ENCODE data around the gene ARHGEF19. TPM values are rescaled to one million over a fixed set of nuclear protein-coding genes. Genes with fewer than 3 reads are reported as not detected.

Gene ARHGEF19
- total RNA-seq, 1 donor from 2014 or later, result 5.7 TPM

DNA sequence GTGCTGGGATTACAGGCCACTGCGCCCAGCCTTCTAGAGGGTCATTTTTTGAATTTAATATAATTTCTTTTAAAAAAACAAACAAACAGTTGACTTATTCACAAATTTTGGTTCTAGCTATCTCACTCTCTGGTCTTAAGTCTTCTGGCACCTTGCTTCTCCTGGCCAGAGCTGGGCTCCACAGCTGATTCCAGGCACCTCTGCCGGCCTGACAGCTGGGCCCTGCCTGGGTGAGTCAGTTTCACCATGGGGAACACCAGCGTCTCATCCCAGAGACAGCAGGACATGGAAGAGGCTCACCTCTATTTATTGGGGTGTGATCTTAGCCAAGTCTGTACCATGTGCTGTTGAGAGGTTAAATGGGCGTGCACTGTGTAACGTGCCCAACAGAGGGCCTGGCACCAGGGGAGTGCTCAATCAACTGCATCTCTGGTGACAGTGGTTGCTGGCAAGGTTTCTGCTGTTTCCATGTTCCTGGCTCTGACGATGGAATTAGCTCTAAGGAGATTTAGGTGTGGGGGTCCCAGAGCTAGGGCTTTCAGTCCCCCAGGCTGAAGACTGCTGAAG is 23.6 kb upstream of the ARHGEF19 start:
- Mint-ChIP-seq H3K27ac (ENCODE audit: unreplicated experiment) (no peak overlapping the region), H3K27me3 (ENCODE audit: low read depth, unreplicated experiment) (no peaks in the 10 kb centered on the region), H3K4me1 (ENCODE audit: low read depth, unreplicated experiment) (peaks cover 7% of the 10 kb centered on the region), H3K9me3 (ENCODE audit: unreplicated experiment) (peaks cover 4% of the 10 kb centered on the region), H3K36me3 (ENCODE audit: low read depth, unreplicated experiment) (no peaks in the 10 kb centered on the region), H3K4me3 (ENCODE audit: unreplicated experiment) (peak overlapping the region; percentile 88)
- H3K36me3 ChIP-seq (ENCODE audit: insufficient read depth, low read length), result no peaks in the 10 kb centered on the region
- DNase-seq (ENCODE audit: low read depth), result no peak
- H4K20me1 ChIP-seq (ENCODE audit: insufficient read depth, low read length), result no peaks in the 10 kb centered on the region
- FAIRE-seq, result no peak
- H3K27ac ChIP-seq (ENCODE audit: low read depth, low read length), result no peak overlapping the region
- peaks cover 24% of the 10 kb centered on the region for H3K4me1 ChIP-seq (ENCODE audit: insufficient read depth, low read length)
- H2AFZ ChIP-seq (ENCODE audit: low read depth, low read length), result peak overlapping the region; percentile 75
- peak overlapping the region; percentile 87 for H3K4me2 ChIP-seq (ENCODE audit: low read length)
- no peaks in the 10 kb centered on the region for H3K27me3 ChIP-seq (ENCODE audit: insufficient read depth, low read length)
- H3K4me3 ChIP-seq (ENCODE audit: insufficient read depth, low read depth, low read length), result peak overlapping the region; percentile 83
- TF ChIP-seq EZH2 (IDR thresholded peaks at IDR 0.05; ENCODE audit: insufficient read depth, low read length) (no peak), CTCF (IDR thresholded peaks at IDR 0.05; ENCODE audit: insufficient read depth, low read depth, low read length) (no peak)
- peak overlapping the region; percentile 73 for H3K9ac ChIP-seq (ENCODE audit: low read length)
- H3K79me2 ChIP-seq (ENCODE audit: insufficient read depth, low read length), result no peaks in the 10 kb centered on the region
- H3K9me3 ChIP-seq (ENCODE audit: insufficient read depth, low read depth, low read length), result no peaks in the 10 kb centered on the region

GRCh38 chr1:16235347-16235746 is 22.9 kb upstream of the ARHGEF19 start:
- H3K9me3 Mint-ChIP-seq (ENCODE audit: unreplicated experiment), result peaks cover 4% of the 10 kb centered on the region
- no peak for FAIRE-seq

More at GRCh38 chr1:16235347-16235746, 22.9 kb upstream of the ARHGEF19 start:
- no peaks in the 10 kb centered on the region for H3K9me3 ChIP-seq (ENCODE audit: insufficient read depth, low read depth, low read length)
- Mint-ChIP-seq H3K4me3 (ENCODE audit: unreplicated experiment) (no peak overlapping the region), H3K36me3 (ENCODE audit: low read depth, unreplicated experiment) (no peaks in the 10 kb centered on the region), H3K4me1 (ENCODE audit: low read depth, unreplicated experiment) (peaks cover 7% of the 10 kb centered on the region), H3K27ac (ENCODE audit: unreplicated experiment) (no peak overlapping the region), H3K27me3 (ENCODE audit: low read depth, unreplicated experiment) (peaks cover 2% of the 10 kb centered on the region)
- no peak overlapping the region for H3K9ac ChIP-seq (ENCODE audit: low read length)
- no peaks in the 10 kb centered on the region for H3K36me3 ChIP-seq (ENCODE audit: insufficient read depth, low read length)
- H3K27me3 ChIP-seq (ENCODE audit: insufficient read depth, low read length), result no peaks in the 10 kb centered on the region
- H2AFZ ChIP-seq (ENCODE audit: low read depth, low read length), result no peak overlapping the region
- H3K4me3 ChIP-seq (ENCODE audit: insufficient read depth, low read depth, low read length), result no peak overlapping the region
- no peak for TF ChIP-seq EZH2 (IDR thresholded peaks at IDR 0.05; ENCODE audit: insufficient read depth, low read length)
- no peak for TF ChIP-seq CTCF (IDR thresholded peaks at IDR 0.05; ENCODE audit: insufficient read depth, low read depth, low read length)
- peaks cover 24% of the 10 kb centered on the region for H3K4me1 ChIP-seq (ENCODE audit: insufficient read depth, low read length)
- no peaks in the 10 kb centered on the region for H3K79me2 ChIP-seq (ENCODE audit: insufficient read depth, low read length)
- no peak overlapping the region for H3K4me2 ChIP-seq (ENCODE audit: low read length)
- DNase-seq (ENCODE audit: low read depth), result no peak
- H4K20me1 ChIP-seq (ENCODE audit: insufficient read depth, low read length), result no peaks in the 10 kb centered on the region
- no peak overlapping the region for H3K27ac ChIP-seq (ENCODE audit: low read depth, low read length)
